ENCODE measurements around the gene ANG.

ANG gene

DNA sequence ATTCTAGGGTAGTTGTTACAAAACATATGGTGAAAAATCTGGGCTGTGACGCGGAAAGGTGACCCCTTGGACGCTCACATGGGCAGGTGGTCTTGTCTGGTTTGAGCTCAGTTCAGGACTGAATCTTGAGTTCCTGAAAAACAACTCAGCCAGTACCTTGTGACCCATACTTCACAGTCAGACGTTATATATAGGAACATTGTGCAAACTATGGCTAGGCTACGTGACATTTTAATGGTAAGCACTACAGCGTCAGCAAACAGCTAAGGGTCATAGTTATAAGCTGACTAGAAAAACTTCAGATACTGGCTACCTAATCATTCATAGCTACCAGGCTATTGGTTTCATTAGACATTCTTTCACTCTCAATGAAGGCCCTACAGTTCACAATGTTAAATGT is 42.3 kb downstream of the ANG start:
- TF ChIP-seq POLR2AphosphoS5 (IDR thresholded peaks at IDR 0.05; ENCODE audit: low read depth, low read length), result no peak
- TF ChIP-seq TAF1 (IDR thresholded peaks at IDR 0.05; ENCODE audit: borderline replicate concordance, insufficient read depth, low read length), result no peak
- no peak for TF ChIP-seq FOXP2 (optimal IDR thresholded peaks at IDR 0.05; ENCODE audit: borderline replicate concordance, extremely low read depth, extremely low read length, insufficient read depth)
- no peak for TF ChIP-seq SIN3A (IDR thresholded peaks at IDR 0.05; ENCODE audit: borderline replicate concordance, insufficient read depth, low read length)
- TF ChIP-seq, protein P1, sequence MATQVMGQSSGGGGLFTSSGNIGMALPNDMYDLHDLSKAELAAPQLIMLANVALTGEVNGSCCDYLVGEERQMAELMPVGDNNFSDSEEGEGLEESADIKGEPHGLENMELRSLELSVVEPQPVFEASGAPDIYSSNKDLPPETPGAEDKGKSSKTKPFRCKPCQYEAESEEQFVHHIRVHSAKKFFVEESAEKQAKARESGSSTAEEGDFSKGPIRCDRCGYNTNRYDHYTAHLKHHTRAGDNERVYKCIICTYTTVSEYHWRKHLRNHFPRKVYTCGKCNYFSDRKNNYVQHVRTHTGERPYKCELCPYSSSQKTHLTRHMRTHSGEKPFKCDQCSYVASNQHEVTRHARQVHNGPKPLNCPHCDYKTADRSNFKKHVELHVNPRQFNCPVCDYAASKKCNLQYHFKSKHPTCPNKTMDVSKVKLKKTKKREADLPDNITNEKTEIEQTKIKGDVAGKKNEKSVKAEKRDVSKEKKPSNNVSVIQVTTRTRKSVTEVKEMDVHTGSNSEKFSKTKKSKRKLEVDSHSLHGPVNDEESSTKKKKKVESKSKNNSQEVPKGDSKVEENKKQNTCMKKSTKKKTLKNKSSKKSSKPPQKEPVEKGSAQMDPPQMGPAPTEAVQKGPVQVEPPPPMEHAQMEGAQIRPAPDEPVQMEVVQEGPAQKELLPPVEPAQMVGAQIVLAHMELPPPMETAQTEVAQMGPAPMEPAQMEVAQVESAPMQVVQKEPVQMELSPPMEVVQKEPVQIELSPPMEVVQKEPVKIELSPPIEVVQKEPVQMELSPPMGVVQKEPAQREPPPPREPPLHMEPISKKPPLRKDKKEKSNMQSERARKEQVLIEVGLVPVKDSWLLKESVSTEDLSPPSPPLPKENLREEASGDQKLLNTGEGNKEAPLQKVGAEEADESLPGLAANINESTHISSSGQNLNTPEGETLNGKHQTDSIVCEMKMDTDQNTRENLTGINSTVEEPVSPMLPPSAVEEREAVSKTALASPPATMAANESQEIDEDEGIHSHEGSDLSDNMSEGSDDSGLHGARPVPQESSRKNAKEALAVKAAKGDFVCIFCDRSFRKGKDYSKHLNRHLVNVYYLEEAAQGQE (IDR thresholded peaks at IDR 0.05; ENCODE audit: insufficient read depth in 1 of 2, low read depth in 2 of 2, low read length in 2 of 2), result no peak

DNA sequence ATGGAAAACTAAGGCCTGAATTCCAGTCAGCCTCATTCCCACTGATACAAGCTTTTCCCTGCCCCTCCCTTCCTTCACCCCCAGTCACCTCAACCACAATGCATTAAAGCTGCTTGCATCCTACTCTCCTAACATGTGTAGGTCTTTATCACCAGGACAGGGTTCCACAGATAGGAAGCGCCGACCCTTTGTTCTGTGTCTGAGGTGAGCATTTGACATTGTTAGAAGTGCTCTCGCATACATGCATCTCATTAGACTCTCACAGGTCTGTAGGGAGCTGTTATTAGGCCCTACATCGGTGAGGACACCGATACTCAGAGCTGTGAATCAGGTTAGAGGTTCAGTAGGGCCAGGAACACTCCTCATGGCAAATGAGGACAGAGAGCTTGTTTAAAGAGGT is 43.9 kb downstream of the ANG start:
- TF ChIP-seq SIN3A (IDR thresholded peaks at IDR 0.05; ENCODE audit: borderline replicate concordance, insufficient read depth, low read length), result no peak
- no peak for TF ChIP-seq FOXP2 (optimal IDR thresholded peaks at IDR 0.05; ENCODE audit: borderline replicate concordance, extremely low read depth, extremely low read length, insufficient read depth)
- no peak for TF ChIP-seq POLR2AphosphoS5 (IDR thresholded peaks at IDR 0.05; ENCODE audit: low read depth, low read length)
- TF ChIP-seq TAF1 (IDR thresholded peaks at IDR 0.05; ENCODE audit: borderline replicate concordance, insufficient read depth, low read length), result no peak
- TF ChIP-seq, protein P1 (IDR thresholded peaks at IDR 0.05; ENCODE audit: insufficient read depth in 1 of 2, low read depth in 2 of 2, low read length in 2 of 2), result no peak

DNA sequence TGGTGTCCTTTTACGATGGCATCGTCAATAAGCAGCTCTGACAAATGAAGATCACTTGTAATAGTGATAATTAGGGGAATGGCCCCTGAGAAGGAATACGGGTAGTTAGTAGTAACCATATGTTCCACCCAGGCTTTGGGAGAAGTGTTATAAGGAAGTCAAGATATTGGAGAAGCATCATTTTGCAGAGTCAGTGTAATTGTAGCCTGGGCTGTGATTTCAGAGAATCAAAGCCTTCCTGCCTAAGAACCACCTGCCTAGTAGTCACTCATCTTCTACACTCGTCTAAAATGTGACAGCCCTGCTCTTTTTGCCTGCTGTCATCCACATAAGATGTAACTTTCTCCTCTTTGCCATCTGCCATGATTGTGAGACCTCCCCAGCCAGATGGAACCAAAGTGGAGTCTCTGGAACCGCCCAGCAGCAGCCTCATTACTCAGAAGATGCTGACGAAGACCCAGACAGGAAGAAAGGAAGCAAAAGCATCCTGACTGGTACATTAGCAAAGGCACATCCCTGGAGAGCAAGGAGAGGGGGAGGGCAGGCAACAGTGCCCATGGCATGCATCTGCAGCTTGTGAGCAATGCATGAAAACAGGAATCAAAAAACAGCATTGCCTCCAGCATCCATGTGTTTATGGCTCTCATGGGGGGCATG is 44.5 kb downstream of the ANG start:
- no peak for TF ChIP-seq POLR2AphosphoS5 (IDR thresholded peaks at IDR 0.05; ENCODE audit: low read depth, low read length)
- TF ChIP-seq TAF1 (IDR thresholded peaks at IDR 0.05; ENCODE audit: borderline replicate concordance, insufficient read depth, low read length), result no peak
- TF ChIP-seq, protein P1 (IDR thresholded peaks at IDR 0.05; ENCODE audit: insufficient read depth in 1 of 2, low read depth in 2 of 2, low read length in 2 of 2), result no peak
- no peak for TF ChIP-seq FOXP2 (optimal IDR thresholded peaks at IDR 0.05; ENCODE audit: borderline replicate concordance, extremely low read depth, extremely low read length, insufficient read depth)
- no peak for TF ChIP-seq SIN3A (IDR thresholded peaks at IDR 0.05; ENCODE audit: borderline replicate concordance, insufficient read depth, low read length)

DNA sequence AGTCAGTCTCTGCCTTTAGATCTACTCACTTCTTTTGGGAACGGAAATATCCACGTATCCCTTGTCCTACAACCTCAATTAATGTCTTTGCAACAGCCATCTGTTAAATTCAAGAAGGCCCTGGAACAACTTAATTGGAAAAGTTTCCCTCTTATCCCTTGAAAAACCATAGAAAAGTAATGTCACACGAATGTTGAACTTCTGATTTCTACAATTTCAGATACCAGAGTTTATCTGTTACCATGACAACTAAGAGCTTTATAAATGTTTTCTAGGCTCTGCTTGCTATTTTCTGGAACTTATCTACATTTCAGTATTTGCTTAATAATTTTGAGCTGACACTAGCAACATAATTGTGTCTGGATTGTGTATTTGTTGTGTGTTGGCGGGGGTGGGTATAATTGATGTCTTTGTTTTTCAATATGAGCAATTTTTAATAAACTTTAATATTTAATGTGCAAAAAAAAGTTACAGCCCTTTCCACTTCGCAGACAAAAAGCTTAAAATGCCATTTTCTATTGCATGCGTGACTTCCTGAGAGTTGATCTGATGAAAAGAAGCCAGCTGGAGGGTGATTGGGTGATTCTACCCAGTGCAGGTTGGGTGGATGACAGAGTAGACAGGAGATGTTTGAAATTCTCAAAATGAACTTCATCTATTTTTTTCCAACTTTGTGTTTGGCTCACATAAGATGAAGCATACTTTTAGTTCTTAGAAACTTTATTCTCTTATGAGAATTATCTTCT is 45.3 kb downstream of the ANG start:
- TF ChIP-seq SIN3A (IDR thresholded peaks at IDR 0.05; ENCODE audit: borderline replicate concordance, insufficient read depth, low read length) (no peak), TAF1 (IDR thresholded peaks at IDR 0.05; ENCODE audit: borderline replicate concordance, insufficient read depth, low read length) (no peak), POLR2AphosphoS5 (IDR thresholded peaks at IDR 0.05; ENCODE audit: low read depth, low read length) (no peak), FOXP2 (optimal IDR thresholded peaks at IDR 0.05; ENCODE audit: borderline replicate concordance, extremely low read depth, extremely low read length, insufficient read depth) (no peak)
- TF ChIP-seq, protein P1 (IDR thresholded peaks at IDR 0.05; ENCODE audit: insufficient read depth in 1 of 2, low read depth in 2 of 2, low read length in 2 of 2), result no peak
